Left hindlimb (tissue), 1 donor: ENCODE measurements around the gene PEAK1.
"Not testable (repeated sequence)": the region's sequence is repeated elsewhere in the genome, so short reads cannot be mapped to it uniquely, and the experiment has no call there.

Experiments
- DNase-seq: peaks from one replicate; pipeline ENCODE4 v3.0.0-alpha.2; 2018

PEAK1 gene

GRCh38 chr15:77425104-77425503 is 5.2 kb upstream of the PEAK1 start:
- DNase-seq: no peak

GRCh38 chr15:77421370-77421700 is 1.4 kb upstream of the PEAK1 start:
- DNase-seq: no peak

- DNase-seq: peak; percentile 85
Observed at GRCh38 chr15:77420610-77421369, 886 bp upstream of the PEAK1 start, which contains the start of gene HMG20A. Gene HMG20A, plus strand, starts transcription at chr15:77420888. Its CDS starts 37,520 bp downstream, at chr15:77458408.

GRCh38 chr15:77418966-77419835 is 703 bp downstream of the PEAK1 start:
- DNase-seq: peak; percentile 68

GRCh38 chr15:77418391-77418965 is 1.4 kb downstream of the PEAK1 start:
- DNase-seq: no peak

- no peak for DNase-seq
Observed at GRCh38 chr15:77417602-77418001, 2.3 kb downstream of the PEAK1 start.

- no peak for DNase-seq
Observed at GRCh38 chr15:77416954-77417353, 3.0 kb downstream of the PEAK1 start.

GRCh38 chr15:77416148-77416455 is 3.8 kb downstream of the PEAK1 start:
- DNase-seq: no peak

- DNase-seq: no peak
Observed at GRCh38 chr15:77415450-77416147, 4.3 kb downstream of the PEAK1 start.

- no peak for DNase-seq
Observed at GRCh38 chr15:77414789-77415442, 5.0 kb downstream of the PEAK1 start.

- no peak for DNase-seq
Observed at GRCh38 chr15:77413699-77414349, 6.1 kb downstream of the PEAK1 start.

- no peak for DNase-seq
Observed at GRCh38 chr15:77412972-77413698, 6.8 kb downstream of the PEAK1 start.

GRCh38 chr15:77411619-77411976 is 8.3 kb downstream of the PEAK1 start:
- DNase-seq: no peak

- DNase-seq: no peak
Observed at GRCh38 chr15:77410701-77411618, 8.9 kb downstream of the PEAK1 start.

GRCh38 chr15:77410157-77410500 is 9.8 kb downstream of the PEAK1 start:
- not testable (repeated sequence) for DNase-seq

GRCh38 chr15:77409259-77410156 is 10.4 kb downstream of the PEAK1 start:
- DNase-seq: no peak

- no peak for DNase-seq
Observed at GRCh38 chr15:77406846-77407245, 13.1 kb downstream of the PEAK1 start.

- DNase-seq: not testable (repeated sequence)
Observed at GRCh38 chr15:77406173-77406759, 13.6 kb downstream of the PEAK1 start.
